Heart left ventricle (tissue), 13 donors: Measurements from ENCODE around the gene IL1RL2.

ENCODE experiments used
- POLR2A ChIP-seq, 2 donors: fragments of 450-650 bp; IDR thresholded peaks; one replicate each; pipeline ENCODE4 v1.6.1; 2017; ENCODE audit warnings: antibody characterized with exemption in 2 of 2, mild to moderate bottlenecking in 2 of 2, moderate library complexity in 2 of 2
- TF ChIP-seq, protein P1 (sequence below), 12 donors: fragments of 200-600 bp; sonication (generic) in 4 of 12; IDR thresholded peaks; one replicate each; pipeline versions ENCODE4 v1.5.0 to v1.8.0; 2018 to 2022; ENCODE audit warnings: antibody characterized with exemption in 12 of 12, mild to moderate bottlenecking in 5 of 12
- donor health status: ischemic (EF 13 %, LVEDD 7.1; RV severe dilation, severe dysfunction).
- donor health status: DM: no; HTN: yes; CAD: no.
- donor health status: DM: no; HTN: no; CAD: no.
- donor health status: ischemic (EF 25% LVEDD 6.9; RV normal size, moderate dysfunction).
- donor health status: ischemic (EF 25% LVEDD 5.7; RV mildly dilated, moderate dysfunction).
- donor health status: ischemic (EF 35%, LVEDD 5.7; RV mildly dilated, moderate dysfunction).
- donor health status: nonischemic (EF 11% LVEDD 7.7; RV severe dilation, severe dysfunction).
- donor health status: DM: yes; HTN: yes; CAD: no.
- donor health status: PGD.
- donor health status: ischemic (EF 29% LVEDD 5.4; RV normal size, mild dysfunction).
- donor health status: nonischemic (EF 23%, LVEDD 6.1; RV moderate dilation, normal function).

- TF ChIP-seq, protein P1, sequence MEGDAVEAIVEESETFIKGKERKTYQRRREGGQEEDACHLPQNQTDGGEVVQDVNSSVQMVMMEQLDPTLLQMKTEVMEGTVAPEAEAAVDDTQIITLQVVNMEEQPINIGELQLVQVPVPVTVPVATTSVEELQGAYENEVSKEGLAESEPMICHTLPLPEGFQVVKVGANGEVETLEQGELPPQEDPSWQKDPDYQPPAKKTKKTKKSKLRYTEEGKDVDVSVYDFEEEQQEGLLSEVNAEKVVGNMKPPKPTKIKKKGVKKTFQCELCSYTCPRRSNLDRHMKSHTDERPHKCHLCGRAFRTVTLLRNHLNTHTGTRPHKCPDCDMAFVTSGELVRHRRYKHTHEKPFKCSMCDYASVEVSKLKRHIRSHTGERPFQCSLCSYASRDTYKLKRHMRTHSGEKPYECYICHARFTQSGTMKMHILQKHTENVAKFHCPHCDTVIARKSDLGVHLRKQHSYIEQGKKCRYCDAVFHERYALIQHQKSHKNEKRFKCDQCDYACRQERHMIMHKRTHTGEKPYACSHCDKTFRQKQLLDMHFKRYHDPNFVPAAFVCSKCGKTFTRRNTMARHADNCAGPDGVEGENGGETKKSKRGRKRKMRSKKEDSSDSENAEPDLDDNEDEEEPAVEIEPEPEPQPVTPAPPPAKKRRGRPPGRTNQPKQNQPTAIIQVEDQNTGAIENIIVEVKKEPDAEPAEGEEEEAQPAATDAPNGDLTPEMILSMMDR (IDR thresholded peaks at IDR 0.05), result no peak
- TF ChIP-seq POLR2A (IDR thresholded peaks at IDR 0.05), result no peak
Observed at GRCh38 chr2:102284611-102285010, 97.8 kb downstream of the IL1RL2 start.
